ENCODE results near the gene C17orf114.

Gene C17orf114

DNA sequence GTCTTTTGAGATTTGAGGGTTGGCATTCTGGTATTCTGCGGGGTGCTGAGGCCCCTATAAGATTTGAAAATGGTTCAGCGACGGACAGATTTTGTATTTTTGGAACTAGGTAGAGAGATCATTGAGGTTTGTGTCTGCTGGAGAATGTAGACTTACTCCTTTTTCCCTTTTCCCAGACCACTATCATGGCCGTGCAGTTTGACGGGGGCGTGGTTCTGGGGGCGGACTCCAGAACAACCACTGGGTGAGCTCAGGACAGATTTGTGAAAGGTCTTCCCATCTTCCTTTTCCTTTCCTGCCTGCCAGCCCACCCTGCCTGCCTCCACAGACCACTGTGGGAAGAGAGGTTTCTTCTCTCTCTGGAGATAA lies 5.6 kb downstream of the C17orf114 start:
- peak; percentile 40 for DNase-seq (ENCODE audit: low read depth)

DNA sequence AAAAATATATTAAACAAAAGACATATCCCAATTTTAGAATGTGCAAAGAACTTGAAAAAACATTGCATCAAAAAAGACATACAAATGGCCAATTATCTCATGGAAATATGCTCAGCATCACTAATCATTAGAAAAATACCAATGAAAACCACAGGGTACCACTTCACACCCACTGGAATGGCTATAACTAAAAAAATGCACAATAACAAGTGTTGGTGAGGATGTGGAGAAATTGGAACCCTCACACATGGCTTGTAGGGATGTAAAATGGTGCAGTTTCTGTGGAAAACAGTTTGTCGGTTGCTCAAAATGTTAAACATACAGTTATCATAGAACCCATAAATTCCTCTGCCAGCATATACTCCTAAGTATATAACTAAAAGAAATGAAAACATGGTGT lies 7.0 kb downstream of the C17orf114 start:
- DNase-seq (ENCODE audit: low read depth) = no peak

More for the DNA sequence above, 5.6 kb downstream of the C17orf114 start:
- TF ChIP-seq, protein P1, sequence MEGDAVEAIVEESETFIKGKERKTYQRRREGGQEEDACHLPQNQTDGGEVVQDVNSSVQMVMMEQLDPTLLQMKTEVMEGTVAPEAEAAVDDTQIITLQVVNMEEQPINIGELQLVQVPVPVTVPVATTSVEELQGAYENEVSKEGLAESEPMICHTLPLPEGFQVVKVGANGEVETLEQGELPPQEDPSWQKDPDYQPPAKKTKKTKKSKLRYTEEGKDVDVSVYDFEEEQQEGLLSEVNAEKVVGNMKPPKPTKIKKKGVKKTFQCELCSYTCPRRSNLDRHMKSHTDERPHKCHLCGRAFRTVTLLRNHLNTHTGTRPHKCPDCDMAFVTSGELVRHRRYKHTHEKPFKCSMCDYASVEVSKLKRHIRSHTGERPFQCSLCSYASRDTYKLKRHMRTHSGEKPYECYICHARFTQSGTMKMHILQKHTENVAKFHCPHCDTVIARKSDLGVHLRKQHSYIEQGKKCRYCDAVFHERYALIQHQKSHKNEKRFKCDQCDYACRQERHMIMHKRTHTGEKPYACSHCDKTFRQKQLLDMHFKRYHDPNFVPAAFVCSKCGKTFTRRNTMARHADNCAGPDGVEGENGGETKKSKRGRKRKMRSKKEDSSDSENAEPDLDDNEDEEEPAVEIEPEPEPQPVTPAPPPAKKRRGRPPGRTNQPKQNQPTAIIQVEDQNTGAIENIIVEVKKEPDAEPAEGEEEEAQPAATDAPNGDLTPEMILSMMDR (IDR thresholded peaks at IDR 0.05; ENCODE audit: low read length, missing control alignments) = no peak
- peak overlapping the region; percentile 100 for H3K4me3 ChIP-seq (replicated peaks; ENCODE audit: low read depth, low read length)

DNA sequence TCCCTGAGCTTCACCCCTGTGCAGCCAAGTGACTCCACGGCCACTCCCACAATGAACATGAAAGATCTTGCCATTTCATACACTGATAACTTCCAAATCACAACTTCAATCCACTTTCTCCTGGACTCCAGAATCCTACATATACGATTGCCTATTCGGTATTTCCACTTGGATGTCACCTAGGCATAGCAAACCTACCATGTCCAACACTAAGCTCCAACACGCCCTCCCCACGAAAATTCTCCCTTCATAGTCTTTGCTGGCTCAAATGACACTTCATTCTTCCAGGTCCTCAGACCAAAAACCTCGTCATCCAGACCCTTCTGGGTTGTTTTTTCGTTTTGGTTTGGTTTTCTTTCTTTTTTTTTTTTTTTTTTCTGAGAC lies 11.4 kb downstream of the C17orf114 start:
- peak overlapping the region; percentile 65 for H3K4me3 ChIP-seq (replicated peaks; ENCODE audit: low read depth, low read length)
- TF ChIP-seq, protein P1 (IDR thresholded peaks at IDR 0.05; ENCODE audit: low read length, missing control alignments) = no peak
- no peak for DNase-seq (ENCODE audit: low read depth)

More for the DNA sequence above, 7.0 kb downstream of the C17orf114 start:
- H3K4me3 ChIP-seq (replicated peaks; ENCODE audit: low read depth, low read length) = no peak overlapping the region
- TF ChIP-seq, protein P1 (IDR thresholded peaks at IDR 0.05; ENCODE audit: low read length, missing control alignments) = no peak

DNA sequence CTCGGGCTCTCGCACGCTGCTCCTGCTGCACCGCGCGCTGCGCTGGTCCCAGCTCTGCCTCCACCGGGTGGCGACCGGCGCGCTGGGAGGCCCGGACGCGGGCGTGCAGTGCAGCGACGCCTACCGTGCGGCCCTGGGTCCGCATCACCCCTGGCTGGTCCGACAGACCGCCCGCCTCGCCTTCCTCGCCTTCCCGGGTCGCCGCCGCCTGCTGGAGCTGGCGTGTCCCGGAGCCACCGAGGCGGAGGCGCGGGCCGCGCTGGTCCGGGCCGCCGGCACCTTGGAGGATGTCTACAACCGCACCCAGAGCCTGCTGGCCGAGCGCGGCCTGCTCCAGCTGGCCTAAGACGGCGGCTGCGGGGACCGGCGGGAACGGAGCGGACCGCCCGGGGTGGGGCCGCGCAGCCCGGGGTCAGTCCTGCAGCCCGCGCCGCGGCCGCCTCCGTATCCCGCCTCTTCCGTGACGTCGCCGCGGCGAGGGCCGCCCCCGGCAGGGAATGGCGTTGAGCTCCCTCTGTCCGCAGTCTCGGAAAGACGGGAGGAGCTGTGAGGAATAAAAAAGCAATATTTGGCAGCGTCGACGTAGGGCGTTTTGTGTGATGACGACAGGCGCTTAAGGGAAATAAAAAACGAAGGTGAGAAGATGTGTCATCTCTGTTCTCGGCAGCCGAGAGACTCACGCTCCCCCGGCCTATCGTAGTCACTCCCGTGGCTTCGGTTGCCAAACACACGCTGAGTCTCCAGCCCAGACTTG lies 12.0 kb downstream of the C17orf114 start:
- TF ChIP-seq, protein P1 (IDR thresholded peaks at IDR 0.05; ENCODE audit: low read length, missing control alignments) = peak; percentile 35
- DNase-seq (ENCODE audit: low read depth) = peak; percentile 91
- H3K4me3 ChIP-seq (replicated peaks; ENCODE audit: low read depth, low read length) = peak overlapping the region; percentile 65

DNA sequence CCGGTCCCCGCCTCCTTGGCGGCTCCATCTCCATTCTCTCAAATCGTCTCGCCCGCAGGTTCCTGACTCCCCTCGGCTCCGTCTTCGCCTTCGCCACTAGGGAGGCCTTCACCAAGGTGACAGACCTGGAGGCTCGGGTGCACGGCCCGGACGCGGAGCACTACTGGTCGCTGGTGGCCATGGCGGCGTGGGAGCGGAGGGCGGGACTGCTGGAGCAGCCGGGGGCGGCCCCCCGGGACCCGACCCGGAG lies 12.5 kb downstream of the C17orf114 start:
- TF ChIP-seq, protein P1 (IDR thresholded peaks at IDR 0.05; ENCODE audit: low read length, missing control alignments) = no peak
- DNase-seq (ENCODE audit: low read depth) = no peak
- peak overlapping the region; percentile 65 for H3K4me3 ChIP-seq (replicated peaks; ENCODE audit: low read depth, low read length)

DNA sequence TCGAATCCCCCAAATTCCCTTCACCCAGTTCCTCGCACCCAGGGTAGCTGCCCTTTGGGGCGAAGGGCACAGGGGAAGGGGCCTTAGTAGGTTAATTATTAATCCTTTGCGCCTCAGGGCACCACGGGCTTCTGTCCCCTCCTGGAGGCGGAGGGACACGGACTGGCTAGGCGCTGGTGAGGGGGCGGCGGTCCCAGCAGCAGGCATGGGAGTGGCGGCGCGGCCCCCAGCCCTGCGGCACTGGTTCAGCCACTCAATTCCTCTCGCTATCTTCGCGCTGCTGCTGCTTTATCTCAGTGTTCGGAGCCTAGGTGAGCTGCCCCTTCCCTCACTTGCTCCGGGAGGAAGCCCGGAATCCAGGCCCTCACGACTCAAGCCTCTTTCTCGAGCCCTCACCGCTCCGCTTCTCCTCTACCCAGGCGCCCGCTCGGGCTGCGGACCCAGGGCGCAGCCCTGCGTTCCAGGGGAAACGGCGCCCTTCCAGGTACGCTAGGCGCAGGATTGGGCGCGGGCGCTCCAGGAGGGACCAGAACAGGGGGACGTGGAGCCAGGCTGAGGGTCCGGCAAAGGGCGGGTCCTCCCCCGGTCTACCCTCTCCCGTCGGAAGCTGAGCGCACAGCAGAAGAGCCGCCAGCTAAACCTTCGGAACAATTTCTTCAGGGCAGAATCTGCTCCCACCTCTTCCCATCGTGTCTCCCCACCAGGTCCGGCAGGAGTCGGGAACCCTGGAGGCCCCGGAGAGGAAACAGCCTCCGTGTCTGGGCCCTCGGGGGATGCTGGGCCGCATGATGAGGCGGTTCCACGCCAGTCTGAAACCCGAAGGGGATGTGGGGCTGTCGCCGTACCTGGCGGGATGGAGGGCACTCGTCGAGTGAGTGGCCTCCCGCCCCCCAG lies 13.1 kb downstream of the C17orf114 start, which contains the start of gene GLTPD2:
GLTPD2 (plus strand) TSS at position 158 of the 894 bp plus-strand sequence; CDS start at position 206, 48 bp downstream.
- TF ChIP-seq, protein P1 (IDR thresholded peaks at IDR 0.05; ENCODE audit: low read length, missing control alignments) = no peak
- peak within 1 kb of the TSS; percentile 65 for H3K4me3 ChIP-seq (replicated peaks; ENCODE audit: low read depth, low read length)
- DNase-seq (ENCODE audit: low read depth) = no peak

All from fibroblast of pulmonary artery (primary cell).